A549 (cell line): ENCODE results near the gene WWC1.
A peak's percentile ranks its signal among the peaks of the same experiment; 100 is the strongest.

ENCODE experiments used
- ELK1 ChIP-seq: fragments of 150-350 bp; IDR thresholded peaks from 2 replicates; pipeline ENCODE4 v1.6.1; 2014; ENCODE audit warnings: low read depth, mild to moderate bottlenecking, low read length
- EP300 ChIP-seq, 2 experiments: fragments of >200 bp; sonication (Bioruptor Twin); formaldehyde crosslinking; IDR thresholded peaks; 2 replicates in 1 of 2; 3 replicates in 1 of 2; pipeline ENCODE4 v1.6.1; 2016 to 2017
- MAX ChIP-seq: IDR thresholded peaks from 2 replicates; pipeline ENCODE4 v1.6.1; 2012
- MYC ChIP-seq: IDR thresholded peaks from 2 replicates; pipeline ENCODE4 v1.6.1; 2012; ENCODE audit warnings: mild to moderate bottlenecking, inconsistent platforms, low read length, improper control_type of control experiment, borderline replicate concordance
- POLR2A ChIP-seq: IDR thresholded peaks from 2 replicates; pipeline ENCODE4 v1.6.1; 2012; ENCODE audit warnings: mild to moderate bottlenecking, low read length
- RAD21 ChIP-seq, 2 experiments: fragments of >200 bp in 1 of 2; sonication (Bioruptor Twin) in 1 of 2; formaldehyde crosslinking in 1 of 2; IDR thresholded peaks in 1 of 2; conservative IDR thresholded peaks in 1 of 2; 2 replicates in 1 of 2; 3 replicates in 1 of 2; pipeline ENCODE4 v1.6.1; 2012 to 2018; ENCODE audit warnings: inconsistent platforms in 1 of 2
- TP53 ChIP-seq: fragments of 250-450 bp; sonication (Bioruptor Pico); IDR thresholded peaks from 2 replicates; pipeline ENCODE4 v1.5.0; 2021; ENCODE audit warnings: mild to moderate bottlenecking, moderate library complexity
- TF ChIP-seq, protein P1 (sequence below): fragments of >200 bp; sonication (Bioruptor Twin); formaldehyde crosslinking; IDR thresholded peaks from 3 replicates; pipeline ENCODE4 v1.5.1; 2016

DNA sequence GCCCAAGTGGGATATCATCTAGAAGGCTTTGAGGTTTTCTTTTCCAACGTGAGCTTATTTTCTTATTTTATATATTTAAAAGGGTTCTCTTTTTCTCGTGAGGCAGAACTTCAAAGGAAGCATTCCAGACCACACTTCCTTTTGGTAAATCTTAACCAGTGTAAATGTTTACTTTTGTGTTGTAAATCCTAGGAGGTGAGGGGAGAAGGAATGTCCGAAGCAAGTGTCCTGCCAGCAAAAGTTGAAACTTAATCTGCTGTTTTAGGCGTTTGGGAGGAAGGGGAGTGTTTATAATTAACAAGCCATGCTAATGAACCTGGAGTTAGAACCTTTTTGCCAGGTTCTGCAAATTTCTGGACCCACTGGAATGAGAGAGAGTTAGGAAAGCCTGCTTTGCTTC, 37.9 kb downstream of the WWC1 start:
- TF ChIP-seq POLR2A (no peak), ELK1 (no peak), MAX (no peak), TP53 (CRISPR knock-in tag) (no peak), MYC (no peak), RAD21 (conservative IDR thresholded peaks at IDR 0.05 in 1 of 2, IDR thresholded peaks at IDR 0.05 in 1 of 2) (peak in 1 of 2 experiments; percentile 36; a peak in 1 of 5 replicates), EP300 (IDR thresholded peaks at IDR 0.05) (peak; percentile 66 to 79; a peak in 4 of 5 replicates)
- TF ChIP-seq, protein P1, sequence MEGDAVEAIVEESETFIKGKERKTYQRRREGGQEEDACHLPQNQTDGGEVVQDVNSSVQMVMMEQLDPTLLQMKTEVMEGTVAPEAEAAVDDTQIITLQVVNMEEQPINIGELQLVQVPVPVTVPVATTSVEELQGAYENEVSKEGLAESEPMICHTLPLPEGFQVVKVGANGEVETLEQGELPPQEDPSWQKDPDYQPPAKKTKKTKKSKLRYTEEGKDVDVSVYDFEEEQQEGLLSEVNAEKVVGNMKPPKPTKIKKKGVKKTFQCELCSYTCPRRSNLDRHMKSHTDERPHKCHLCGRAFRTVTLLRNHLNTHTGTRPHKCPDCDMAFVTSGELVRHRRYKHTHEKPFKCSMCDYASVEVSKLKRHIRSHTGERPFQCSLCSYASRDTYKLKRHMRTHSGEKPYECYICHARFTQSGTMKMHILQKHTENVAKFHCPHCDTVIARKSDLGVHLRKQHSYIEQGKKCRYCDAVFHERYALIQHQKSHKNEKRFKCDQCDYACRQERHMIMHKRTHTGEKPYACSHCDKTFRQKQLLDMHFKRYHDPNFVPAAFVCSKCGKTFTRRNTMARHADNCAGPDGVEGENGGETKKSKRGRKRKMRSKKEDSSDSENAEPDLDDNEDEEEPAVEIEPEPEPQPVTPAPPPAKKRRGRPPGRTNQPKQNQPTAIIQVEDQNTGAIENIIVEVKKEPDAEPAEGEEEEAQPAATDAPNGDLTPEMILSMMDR: no peak
